ENCODE results near the gene DAPK1.
A peak's percentile ranks its signal among the peaks of the same experiment; 100 is the strongest.

Gene DAPK1

DNA sequence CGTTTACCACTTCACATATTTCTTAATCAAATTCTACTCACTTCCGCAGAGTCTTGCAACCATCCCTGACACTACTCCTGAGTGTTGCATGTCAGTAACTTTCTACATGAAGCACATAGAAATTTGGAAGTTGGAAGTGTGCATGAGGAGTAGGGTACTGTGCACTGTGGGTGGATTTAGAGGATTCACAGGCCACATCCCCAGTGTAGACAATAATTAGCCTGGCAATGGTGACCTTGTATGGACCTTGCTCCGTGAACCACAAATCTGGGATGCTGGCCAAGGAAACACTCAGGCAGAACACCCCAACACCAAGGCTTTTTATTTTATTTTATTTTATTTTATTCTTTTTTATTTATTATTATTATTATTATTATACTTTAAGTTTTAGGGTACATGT is 253.8 kb downstream of the DAPK1 start:
- TF ChIP-seq, protein P1, sequence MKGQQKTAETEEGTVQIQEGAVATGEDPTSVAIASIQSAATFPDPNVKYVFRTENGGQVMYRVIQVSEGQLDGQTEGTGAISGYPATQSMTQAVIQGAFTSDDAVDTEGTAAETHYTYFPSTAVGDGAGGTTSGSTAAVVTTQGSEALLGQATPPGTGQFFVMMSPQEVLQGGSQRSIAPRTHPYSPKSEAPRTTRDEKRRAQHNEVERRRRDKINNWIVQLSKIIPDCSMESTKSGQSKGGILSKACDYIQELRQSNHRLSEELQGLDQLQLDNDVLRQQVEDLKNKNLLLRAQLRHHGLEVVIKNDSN (IDR thresholded peaks at IDR 0.05): no peak

- no peak for TF ChIP-seq TAF1 (IDR thresholded peaks at IDR 0.05; ENCODE audit: low read depth)
- TF ChIP-seq, protein P2, sequence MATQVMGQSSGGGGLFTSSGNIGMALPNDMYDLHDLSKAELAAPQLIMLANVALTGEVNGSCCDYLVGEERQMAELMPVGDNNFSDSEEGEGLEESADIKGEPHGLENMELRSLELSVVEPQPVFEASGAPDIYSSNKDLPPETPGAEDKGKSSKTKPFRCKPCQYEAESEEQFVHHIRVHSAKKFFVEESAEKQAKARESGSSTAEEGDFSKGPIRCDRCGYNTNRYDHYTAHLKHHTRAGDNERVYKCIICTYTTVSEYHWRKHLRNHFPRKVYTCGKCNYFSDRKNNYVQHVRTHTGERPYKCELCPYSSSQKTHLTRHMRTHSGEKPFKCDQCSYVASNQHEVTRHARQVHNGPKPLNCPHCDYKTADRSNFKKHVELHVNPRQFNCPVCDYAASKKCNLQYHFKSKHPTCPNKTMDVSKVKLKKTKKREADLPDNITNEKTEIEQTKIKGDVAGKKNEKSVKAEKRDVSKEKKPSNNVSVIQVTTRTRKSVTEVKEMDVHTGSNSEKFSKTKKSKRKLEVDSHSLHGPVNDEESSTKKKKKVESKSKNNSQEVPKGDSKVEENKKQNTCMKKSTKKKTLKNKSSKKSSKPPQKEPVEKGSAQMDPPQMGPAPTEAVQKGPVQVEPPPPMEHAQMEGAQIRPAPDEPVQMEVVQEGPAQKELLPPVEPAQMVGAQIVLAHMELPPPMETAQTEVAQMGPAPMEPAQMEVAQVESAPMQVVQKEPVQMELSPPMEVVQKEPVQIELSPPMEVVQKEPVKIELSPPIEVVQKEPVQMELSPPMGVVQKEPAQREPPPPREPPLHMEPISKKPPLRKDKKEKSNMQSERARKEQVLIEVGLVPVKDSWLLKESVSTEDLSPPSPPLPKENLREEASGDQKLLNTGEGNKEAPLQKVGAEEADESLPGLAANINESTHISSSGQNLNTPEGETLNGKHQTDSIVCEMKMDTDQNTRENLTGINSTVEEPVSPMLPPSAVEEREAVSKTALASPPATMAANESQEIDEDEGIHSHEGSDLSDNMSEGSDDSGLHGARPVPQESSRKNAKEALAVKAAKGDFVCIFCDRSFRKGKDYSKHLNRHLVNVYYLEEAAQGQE (IDR thresholded peaks at IDR 0.05; ENCODE audit: low read depth): peak; percentile 57
These were observed 254.2 kb downstream of the DAPK1 start for GRCh38 chr9:87751868-87752267.

- TF ChIP-seq TAF1 (IDR thresholded peaks at IDR 0.05; ENCODE audit: low read depth) (no peak), FOXM1 (IDR thresholded peaks at IDR 0.05; ENCODE audit: borderline replicate concordance, low read depth) (no peak), TCF12 (IDR thresholded peaks at IDR 0.05; ENCODE audit: low read depth) (no peak), TEAD4 (IDR thresholded peaks at IDR 0.05) (no peak)
These were observed 255.6 kb downstream of the DAPK1 start for GRCh38 chr9:87753313-87753712.

All from Ishikawa (cell line).